SJCRH30 (cell line): ENCODE data around the gene HES7. TPM values are rescaled to one million over a fixed set of nuclear protein-coding genes. Genes with fewer than 3 reads are reported as not detected.
A peak's percentile ranks its signal among the peaks of the same experiment; 100 is the strongest.

Source experiments
- DNase-seq, 2 experiments: peaks; one replicate each; pipeline ENCODE4 v3.0.0-alpha.2; 2015 to 2020
- H3K27ac ChIP-seq: fragments of 250-450 bp; sonication (Bioruptor Pico); 2 replicates; pipeline ENCODE4 v1.5.1; 2020; ENCODE audit warnings: mild to moderate bottlenecking, moderate library complexity
- H3K27me3 ChIP-seq: fragments of 250-450 bp; sonication (Bioruptor Pico); 2 replicates; pipeline ENCODE4 v1.5.1; 2020; ENCODE audit warnings: mild to moderate bottlenecking, moderate library complexity
- H3K36me3 ChIP-seq: fragments of 250-450 bp; sonication (Bioruptor Pico); 2 replicates; pipeline ENCODE4 v1.5.1; 2020; ENCODE audit warnings: mild to moderate bottlenecking, moderate library complexity
- H3K4me1 ChIP-seq: fragments of 250-450 bp; sonication (Bioruptor Pico); 2 replicates; pipeline ENCODE4 v1.5.1; 2020; ENCODE audit warnings: mild to moderate bottlenecking, moderate library complexity
- H3K4me3 ChIP-seq: fragments of 250-450 bp; sonication (Bioruptor Pico); 2 replicates; pipeline ENCODE4 v1.5.1; 2020; ENCODE audit warnings: mild to moderate bottlenecking, moderate library complexity
- H3K9me3 ChIP-seq: fragments of 250-450 bp; sonication (Bioruptor Pico); replicated peaks from 2 replicates; pipeline ENCODE4 v1.5.1; 2020; ENCODE audit warnings: mild to moderate bottlenecking, moderate library complexity
- total RNA-seq: library from RNA; depleted of rRNA; stranded (reverse); fragments of >200 nt; shearing (Covaris generic); gene quantifications from 2 replicates; pipeline ENCODE4 v1.2.3, GENCODE V29; 2014; rRNA removed

The HES7 gene
- total RNA-seq, 1 experiment from 2014 or later, result 0.91 TPM

DNA sequence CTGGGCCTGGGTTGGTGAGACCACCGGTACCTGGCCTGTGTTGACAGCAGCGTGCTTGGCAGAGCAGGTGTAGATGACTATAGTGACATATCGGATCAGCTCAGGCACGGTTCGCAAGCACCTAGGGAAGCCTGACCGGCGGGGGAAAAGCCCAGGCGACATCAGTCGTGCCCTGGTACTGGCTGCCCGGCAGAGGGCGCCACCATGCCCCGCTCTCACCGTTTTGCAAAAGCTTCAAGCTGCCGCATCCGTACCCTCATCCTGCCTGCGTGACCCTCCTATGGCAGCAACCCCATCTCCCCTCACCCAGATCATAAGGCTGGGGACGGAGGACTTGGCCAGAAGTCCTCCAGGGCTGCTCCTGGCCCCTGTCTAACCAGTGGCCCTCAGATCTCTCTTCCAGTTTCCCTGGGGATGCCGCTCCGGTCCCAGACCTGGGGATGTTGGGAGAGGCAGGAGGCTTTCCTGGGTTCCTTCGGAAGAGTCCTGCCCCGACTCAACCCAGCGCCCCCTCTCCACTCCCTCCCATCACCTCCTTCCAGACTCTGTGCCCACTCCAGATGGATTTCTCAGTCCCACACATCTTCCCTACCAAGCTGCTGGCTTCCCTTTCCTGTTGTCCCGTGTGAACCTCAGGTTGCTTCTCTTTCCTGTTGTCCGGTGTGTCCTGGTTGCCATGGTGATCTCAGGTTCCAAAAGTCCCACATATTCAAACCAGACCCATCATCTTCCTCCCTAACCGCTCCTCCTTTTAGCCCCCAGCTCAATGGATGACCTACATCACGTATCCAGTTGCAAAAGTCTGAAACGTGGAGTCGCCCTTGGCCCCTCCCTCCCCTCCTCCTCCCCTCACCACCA, 50.0 kb downstream of the HES7 start:
- Histone ChIP-seq H3K36me3 (no peaks in the 10 kb centered on the region), H3K4me3 (no peak overlapping the region), H3K4me1 (no peaks in the 10 kb centered on the region), H3K27me3 (peaks cover 8% of the 10 kb centered on the region), H3K9me3 (no peaks in the 10 kb centered on the region), H3K27ac (no peak overlapping the region)
- peak; percentile 46 to 58 for DNase-seq

DNA sequence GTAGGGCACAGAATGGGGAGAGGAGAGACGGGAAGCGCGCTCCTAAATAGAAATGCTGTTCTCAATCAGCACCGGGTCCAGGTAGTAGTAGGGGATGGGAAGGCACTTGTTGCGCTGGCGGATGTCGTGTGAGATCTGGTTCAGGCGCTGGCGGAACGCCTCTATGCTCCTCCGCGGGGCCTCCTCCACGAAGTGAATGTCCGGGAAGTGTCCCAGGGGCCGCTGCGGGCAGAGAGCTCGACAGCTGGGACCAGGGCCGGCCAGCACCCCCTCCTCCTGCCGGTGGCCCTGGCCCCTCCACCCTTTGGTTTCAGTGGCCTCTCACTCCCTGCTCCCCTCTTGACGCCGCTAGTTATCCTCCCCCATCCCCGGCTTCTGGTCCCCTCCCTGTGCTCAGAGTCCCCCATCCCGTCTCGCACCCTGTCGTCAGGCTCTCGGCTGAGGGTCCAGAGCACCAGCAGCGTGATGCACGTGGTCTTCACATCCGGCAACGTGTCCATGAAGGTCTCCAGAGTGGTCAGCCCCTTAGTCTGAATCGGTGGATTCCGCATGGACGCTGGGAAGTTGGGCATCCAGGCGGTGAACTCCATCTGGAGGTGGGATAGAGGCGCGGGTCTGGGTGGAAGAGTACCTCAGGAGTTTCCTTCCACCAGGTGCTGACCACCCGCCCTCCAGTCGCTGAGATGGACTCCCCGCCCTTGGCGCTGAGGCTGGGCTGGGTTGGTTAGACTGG, 51.0 kb downstream of the HES7 start:
- peaks cover 8% of the 10 kb centered on the region for H3K27me3 ChIP-seq
- DNase-seq, result no peak
- no peaks in the 10 kb centered on the region for H3K4me1 ChIP-seq

DNA sequence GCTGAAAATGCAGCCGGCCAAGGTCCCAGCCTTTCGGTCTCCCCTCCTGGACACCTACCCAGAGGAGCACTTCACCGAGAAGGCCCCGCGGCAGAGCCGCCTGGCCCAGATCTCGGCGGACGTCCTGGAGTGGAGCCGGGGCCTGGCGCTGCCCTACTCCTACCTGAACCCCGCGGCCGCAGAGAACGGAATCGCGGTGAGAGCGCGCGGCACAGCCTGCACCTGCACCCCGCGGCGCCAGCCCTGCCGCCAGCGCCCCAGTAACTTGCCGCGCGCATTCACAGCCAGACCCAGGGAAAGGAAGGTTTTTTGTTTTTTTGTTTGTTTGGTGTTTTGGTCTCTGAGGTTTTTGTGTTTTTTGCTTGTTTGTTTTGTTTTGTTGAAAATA, 51.6 kb downstream of the HES7 start:
- no peak for DNase-seq
- Histone ChIP-seq H3K36me3 (no peaks in the 10 kb centered on the region), H3K4me1 (no peaks in the 10 kb centered on the region), H3K9me3 (no peaks in the 10 kb centered on the region), H3K4me3 (no peak overlapping the region), H3K27me3 (peaks cover 8% of the 10 kb centered on the region), H3K27ac (no peak overlapping the region)

More for the DNA sequence above, 51.0 kb downstream of the HES7 start:
- Histone ChIP-seq H3K9me3 (no peaks in the 10 kb centered on the region), H3K4me3 (no peak overlapping the region), H3K36me3 (no peaks in the 10 kb centered on the region), H3K27ac (no peak overlapping the region)

DNA sequence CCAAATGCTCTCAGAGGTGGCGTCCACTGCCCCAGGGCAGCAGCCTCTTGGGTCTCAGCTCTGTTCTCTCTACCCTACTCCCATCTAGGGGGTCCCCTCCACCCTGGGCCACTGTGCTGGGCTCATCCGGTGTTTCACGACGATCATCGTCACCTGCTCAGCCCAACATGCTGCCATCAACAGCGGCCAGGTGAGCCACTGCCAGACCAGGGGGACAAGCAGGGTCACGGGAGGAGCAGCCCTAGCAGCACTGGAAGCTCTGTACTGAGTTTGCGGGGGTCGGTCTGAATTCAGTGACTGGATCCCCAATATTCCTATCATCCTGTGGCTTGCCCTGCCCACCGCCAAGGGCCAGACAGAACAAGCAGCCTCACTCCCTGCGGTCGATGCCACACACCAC, 52.4 kb downstream of the HES7 start:
- Histone ChIP-seq H3K27me3 (peaks cover 8% of the 10 kb centered on the region), H3K4me1 (no peaks in the 10 kb centered on the region), H3K36me3 (no peaks in the 10 kb centered on the region), H3K9me3 (no peaks in the 10 kb centered on the region), H3K27ac (no peak overlapping the region), H3K4me3 (no peak overlapping the region)
- DNase-seq, result no peak

Other genes with a start within 250 kb of the HES7 start
- gene CHD3, start 235.3 kb downstream of the HES7 start, total RNA-seq, result 101 and 109 TPM in 2 replicates
- gene RNF227, start 207.8 kb downstream of the HES7 start, total RNA-seq, result 6.6 and 7.1 TPM in 2 replicates
- gene KCNAB3, start 194.2 kb downstream of the HES7 start, total RNA-seq, result 0.61 and 0.73 TPM in 2 replicates
- 36.5 and 38.8 TPM in 2 replicates for gene TRAPPC1, start 192.2 kb downstream of the HES7 start, total RNA-seq
- gene CNTROB, start 191.9 kb downstream of the HES7 start, total RNA-seq, result 27.5 and 29.8 TPM in 2 replicates
- gene GUCY2D, start 121.5 kb downstream of the HES7 start, total RNA-seq, result not detected in 2 replicates
- gene ALOX15B, start 85.0 kb downstream of the HES7 start, total RNA-seq, result not detected in 2 replicates
- gene ALOX12B, start 36.4 kb downstream of the HES7 start, total RNA-seq, result not detected in 2 replicates
- not detected in 2 replicates for gene ALOXE3, start 5.6 kb downstream of the HES7 start, total RNA-seq
- 9.3 and 13.5 TPM in 2 replicates for gene PER1, start 28.3 kb upstream of the HES7 start, total RNA-seq
- gene VAMP2, start 38.8 kb upstream of the HES7 start, total RNA-seq, result 6.1 and 7.9 TPM in 2 replicates
- gene TMEM107, start 52.3 kb upstream of the HES7 start, total RNA-seq, result 13.0 and 19.8 TPM in 2 replicates
- gene BORCS6, start 66.1 kb upstream of the HES7 start, total RNA-seq, result 1.9 and 2.2 TPM in 2 replicates
- 108 and 113 TPM in 2 replicates for gene AURKB, start 86.5 kb upstream of the HES7 start, total RNA-seq
- gene CTC1, start 124.0 kb upstream of the HES7 start, total RNA-seq, result 6.9 and 8.3 TPM in 2 replicates
- gene PFAS, start 125.2 kb upstream of the HES7 start, total RNA-seq, result 55.8 and 64.6 TPM in 2 replicates
- 17.9 and 19.2 TPM in 2 replicates for gene RANGRF, start 164.6 kb upstream of the HES7 start, total RNA-seq
- gene SLC25A35, start 171.3 kb upstream of the HES7 start, total RNA-seq, result 1.0 and 1.6 TPM in 2 replicates
- 0.71 and 1.8 TPM in 2 replicates for gene ARHGEF15, start 186.1 kb upstream of the HES7 start, total RNA-seq
- gene ODF4, start 215.7 kb upstream of the HES7 start, total RNA-seq, result not detected in 2 replicates